HTERT RPE-1 (cell line): Measurements from ENCODE around the gene GRIN3A.
"Not testable (repeated sequence)": the region's sequence is repeated elsewhere in the genome, so short reads cannot be mapped to it uniquely, and the experiment has no call there.

Source experiments
- in situ Hi-C: fragments of 300-500 bp; cut with MboI; formaldehyde crosslinking; loops from 4 replicates; pipeline ENCODE4 v1.14.3; 2020; ENCODE audit warnings: low sequenced_read_pairs

GRIN3A gene

DNA sequence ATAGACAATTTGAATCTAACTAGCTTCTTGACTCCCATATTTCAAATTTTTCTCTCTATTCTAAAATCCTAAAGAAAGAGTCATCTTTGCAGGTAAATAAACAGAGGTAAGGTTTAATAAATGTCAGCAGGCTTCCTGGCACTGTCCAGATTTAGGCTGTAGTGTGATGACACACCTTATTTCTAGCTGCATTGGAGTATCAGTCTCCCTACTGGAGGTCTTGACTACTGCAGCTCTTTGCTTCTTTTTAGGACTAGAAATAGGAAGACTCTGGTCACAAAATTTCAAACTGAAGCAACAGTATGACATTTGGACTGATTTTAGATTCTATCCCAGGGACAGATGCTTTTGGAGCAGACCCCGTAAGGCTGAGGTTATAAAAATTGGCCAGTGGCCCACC, 103.0 kb downstream of the GRIN3A start:
- in situ Hi-C loops, result no loop called here

DNA sequence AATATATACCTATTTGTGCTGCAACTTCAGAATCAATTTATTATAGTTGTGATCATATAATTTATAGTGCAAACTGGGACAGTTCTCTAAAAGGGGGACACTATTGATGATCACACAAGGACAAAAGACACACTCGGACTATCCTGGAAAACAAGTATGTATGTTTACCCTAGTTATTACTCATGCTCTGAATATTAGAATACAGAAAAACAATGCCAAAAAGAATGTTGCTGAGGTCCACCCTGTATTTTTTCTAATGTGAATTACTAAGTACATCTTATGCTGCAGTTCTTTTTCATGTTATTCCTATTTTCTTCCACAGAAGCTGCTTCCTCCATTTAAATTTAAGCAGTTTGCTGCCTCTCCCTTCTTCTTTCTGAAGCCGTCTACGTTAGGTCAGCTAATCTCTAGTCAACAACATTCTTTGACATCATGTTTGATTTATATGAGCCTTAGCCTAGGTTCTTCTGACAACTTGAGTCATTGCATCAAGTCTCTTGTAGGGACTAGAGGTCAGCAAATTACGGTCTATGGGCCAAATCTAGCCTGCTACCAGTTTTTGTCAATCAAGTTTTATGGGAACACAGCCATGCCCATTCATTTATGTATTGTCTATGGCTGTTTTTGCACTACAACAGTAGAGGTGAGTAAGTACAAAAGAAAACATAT, 103.6 kb downstream of the GRIN3A start:
- in situ Hi-C loops, result no loop called here

DNA sequence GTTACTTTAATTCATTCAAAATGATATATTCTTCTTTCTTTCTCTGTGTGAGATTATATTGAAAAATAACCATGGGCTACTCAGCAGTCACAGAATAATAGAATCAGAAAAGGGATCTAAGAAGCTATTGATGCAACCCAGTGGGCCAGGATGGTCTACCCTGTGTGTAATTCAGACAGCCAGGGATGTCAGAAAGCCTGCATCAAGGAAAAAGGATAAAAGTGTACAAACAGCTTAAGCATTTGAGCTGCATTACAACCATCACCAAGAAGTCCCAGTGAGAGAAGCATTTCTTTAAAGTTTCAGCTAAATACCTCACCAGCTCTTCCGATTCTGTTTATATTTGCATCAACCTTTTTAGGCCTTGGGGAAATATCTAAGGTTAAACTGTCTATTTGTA, 105.8 kb downstream of the GRIN3A start:
- in situ Hi-C loops, result no loop called here

GRCh38 chr9:101631892-101632291, 106.6 kb downstream of the GRIN3A start:
- in situ Hi-C loops, result no loop called here

- in situ Hi-C loops, result no loop called here
Measured at GRCh38 chr9:101629636-101630035, 108.8 kb downstream of the GRIN3A start.

GRCh38 chr9:101628173-101628572, 110.3 kb downstream of the GRIN3A start:
- in situ Hi-C loops, result no loop called here

DNA sequence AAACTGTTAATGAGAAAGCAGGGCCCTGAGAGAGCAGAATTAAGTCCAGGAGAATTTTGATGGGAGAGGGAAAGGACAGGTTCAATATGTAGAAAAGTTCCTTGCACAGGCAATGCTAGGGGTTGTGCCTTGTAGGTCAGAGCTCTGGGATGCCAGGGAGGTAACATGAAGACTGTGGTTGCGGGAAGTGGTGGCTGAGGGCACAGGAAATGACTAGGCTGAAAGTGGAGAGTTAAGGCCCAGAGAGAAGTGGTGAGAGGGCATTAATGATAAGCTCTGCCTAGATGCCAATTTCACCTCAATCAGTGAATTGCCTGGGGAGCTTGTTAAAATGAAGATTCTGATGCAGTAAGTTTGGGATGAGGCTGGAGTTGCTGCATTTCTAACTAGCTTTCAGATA, 112.2 kb downstream of the GRIN3A start:
- in situ Hi-C loops, result no loop called here

GRCh38 chr9:101625876-101626275, 112.6 kb downstream of the GRIN3A start:
- in situ Hi-C loops, result no loop called here

- in situ Hi-C loops, result no loop called here
Measured at GRCh38 chr9:101620452-101620851, 118.0 kb downstream of the GRIN3A start.

GRCh38 chr9:101618698-101619097, 119.7 kb downstream of the GRIN3A start:
- in situ Hi-C loops, result no loop called here

- in situ Hi-C loops, result no loop called here
Measured at GRCh38 chr9:101605547-101605946, 132.9 kb downstream of the GRIN3A start.

- in situ Hi-C loops, result no loop called here
Measured at GRCh38 chr9:101604296-101604695, 134.2 kb downstream of the GRIN3A start.

GRCh38 chr9:101601904-101602765, 136.3 kb downstream of the GRIN3A start:
- in situ Hi-C loops, result no loop called here

DNA sequence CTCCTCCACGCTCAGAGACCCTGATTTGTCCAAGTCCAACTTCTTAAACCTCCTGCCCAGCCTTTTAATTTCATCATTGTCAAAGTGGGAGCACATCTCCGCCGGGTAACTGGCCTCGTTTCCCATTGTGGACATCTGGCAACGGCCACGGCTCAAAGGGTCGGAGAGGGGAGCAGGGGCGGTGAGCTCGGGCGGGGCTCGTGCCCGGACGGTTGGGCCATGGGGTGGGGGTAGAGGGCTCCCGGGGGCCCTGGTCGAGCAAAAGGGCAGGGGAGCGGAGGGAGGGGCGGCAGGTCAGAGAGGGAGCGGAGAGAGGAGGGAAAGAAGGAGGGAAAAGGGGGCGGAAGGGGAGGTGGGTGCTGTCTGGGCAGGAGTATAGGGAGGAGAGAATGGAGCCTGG, 143.7 kb downstream of the GRIN3A start, which contains the start of gene PPP3R2:
Gene PPP3R2 (minus strand): TSS at position 174 of the 400 bp plus-strand sequence. CDS start 48 bp downstream, at position 126.
- in situ Hi-C loops, result no loop called here

DNA sequence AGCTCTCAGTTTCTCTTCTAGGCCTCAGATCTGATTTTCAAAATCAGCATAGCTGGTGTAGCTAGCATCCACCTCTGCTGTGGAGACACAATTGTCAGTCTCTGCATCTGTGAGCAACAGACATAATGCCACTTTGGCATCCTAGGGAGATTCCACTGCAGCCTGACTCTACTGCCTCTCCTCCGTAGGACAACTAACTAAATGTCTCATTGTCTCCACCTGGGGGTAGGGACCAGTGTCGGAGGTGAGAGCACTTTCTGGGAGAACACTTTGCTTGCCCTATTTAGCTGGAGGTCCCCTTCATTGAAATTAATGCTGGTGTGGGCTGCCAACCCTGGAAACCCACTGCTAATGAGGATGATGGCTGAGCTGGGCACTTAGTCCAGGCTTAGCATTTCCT, 145.1 kb downstream of the GRIN3A start:
- in situ Hi-C loops, result no loop called here

- in situ Hi-C loops, result no loop called here
Measured at GRCh38 chr9:101592788-101593187, 145.7 kb downstream of the GRIN3A start.

- in situ Hi-C loops, result no loop called here
Measured at GRCh38 chr9:101591787-101592446, 146.5 kb downstream of the GRIN3A start.

DNA sequence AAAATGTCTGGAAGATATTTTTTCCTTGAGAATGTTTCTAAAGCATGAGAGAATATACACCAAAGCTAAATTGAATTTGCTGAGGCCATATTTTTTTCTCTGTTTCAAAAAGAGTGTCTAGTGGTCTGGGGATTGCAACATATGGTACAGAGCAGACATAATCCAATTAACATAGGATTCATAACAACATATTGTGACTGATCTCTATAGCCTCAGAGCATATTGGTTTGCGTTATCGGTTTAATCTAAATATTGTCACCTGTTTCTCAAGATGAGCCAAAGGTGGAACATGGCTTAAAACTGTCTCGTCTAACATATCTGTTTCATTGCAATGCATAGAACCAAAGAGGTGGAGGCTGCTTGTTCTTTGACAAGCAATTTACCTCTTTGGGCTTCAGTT, 147.5 kb downstream of the GRIN3A start:
- in situ Hi-C loops, result no loop called here

GRCh38 chr9:101590074-101590473, 148.4 kb downstream of the GRIN3A start:
- in situ Hi-C loops, result not testable (repeated sequence)

DNA sequence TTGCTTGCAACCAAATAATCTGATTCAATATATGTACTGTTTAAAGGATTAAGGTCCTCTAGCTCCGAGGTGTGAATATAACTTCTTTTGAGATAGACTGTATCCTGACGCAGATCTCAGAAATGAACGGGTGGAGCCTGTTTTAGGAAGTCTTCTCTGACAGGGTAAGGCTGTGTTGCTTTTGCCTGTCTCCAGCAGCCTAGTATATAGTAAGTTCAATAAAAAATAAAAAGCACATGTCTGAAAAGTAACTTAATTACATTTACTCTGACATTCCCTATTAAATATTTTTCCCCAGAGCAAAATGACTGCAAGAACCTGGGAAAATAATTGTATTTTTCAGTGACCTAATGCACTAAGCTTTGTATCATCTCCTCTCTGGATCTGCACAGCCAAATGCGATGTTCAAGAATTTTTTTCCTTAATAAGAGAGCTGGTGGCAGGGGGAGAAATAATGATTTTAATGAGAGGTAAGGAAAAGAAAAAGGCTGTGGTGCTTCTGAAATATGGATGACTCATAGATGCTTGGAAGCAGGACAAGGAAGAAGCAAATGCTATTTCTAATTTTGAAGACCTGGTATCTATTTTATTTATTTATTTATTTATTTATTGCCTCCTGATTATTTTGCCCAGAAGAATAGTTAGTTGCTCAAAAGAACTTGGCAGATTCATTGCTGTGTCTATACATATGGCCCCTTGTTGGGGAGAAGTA, 151.0 kb downstream of the GRIN3A start:
- in situ Hi-C loops, result no loop called here

- in situ Hi-C loops, result no loop called here
Measured at GRCh38 chr9:101586651-101587050, 151.8 kb downstream of the GRIN3A start.
